Ovary (tissue), 9 donors: Measurements from ENCODE around the gene EXOSC5. TPM values are rescaled to one million over a fixed set of nuclear protein-coding genes. Genes with fewer than 3 reads are reported as not detected.

ENCODE experiments used
- DNase-seq, 5 donors: peaks; one replicate each; pipeline ENCODE4 v3.0.0-alpha.2; 2019 to 2020
- H3K27ac ChIP-seq, 2 donors: fragments of 200-600 bp; one replicate each; pipeline versions ENCODE4 v1.5.1 to v1.8.0; 2019 to 2022
- H3K27me3 ChIP-seq: fragments of 200-600 bp; one replicate; pipeline ENCODE4 v1.8.0; 2022
- H3K36me3 ChIP-seq: fragments of 200-600 bp; sonication (generic); one replicate; pipeline ENCODE4 v1.5.1; 2019
- H3K4me1 ChIP-seq: one replicate; pipeline ENCODE4 v1.8.1; 2013; ENCODE audit warnings: mild to moderate bottlenecking, moderate library complexity; ENCODE audit not compliant: insufficient read depth
- H3K4me3 ChIP-seq: fragments of 200-600 bp; sonication (generic); one replicate; pipeline ENCODE4 v1.5.1; 2017
- H3K9me3 ChIP-seq, 2 donors: fragments of 200-600 bp in 1 of 2; sonication (generic) in 1 of 2; one replicate each; pipeline versions ENCODE4 v1.5.1 to v1.8.1; 2013 to 2019; ENCODE audit warnings: mild to moderate bottlenecking in 1 of 2, moderate library complexity in 1 of 2
- EP300 ChIP-seq: sonication (generic); formaldehyde crosslinking; IDR thresholded peaks from one replicate; pipeline ENCODE4 v1.6.1; 2017; ENCODE audit warnings: antibody characterized with exemption
- POLR2A ChIP-seq: fragments of 450-650 bp; IDR thresholded peaks from one replicate; pipeline ENCODE4 v1.6.1; 2017; ENCODE audit warnings: antibody characterized with exemption, mild to moderate bottlenecking, moderate library complexity
- WGBS, 3 donors: extraction: QIAGEN DNeasy Blood & Tissue Kit in 1 of 3; methylation state at CpG; one replicate each; pipeline versions ENCODE4 v1.1.5 to v1.1.7; 2013 to 2017; 5-methylcytosine and 5-hydroxymethylcytosine counted together
- intact Hi-C, 4 donors: fragments of 100-400 bp; cut with DNase I; formaldehyde crosslinking; loops; one replicate each; pipeline versions ENCODE4 v1.11.0 to v1.15.1; 2022 to 2023
- polyA plus RNA-seq, 2 donors: library from polyadenylated mRNA; stranded (reverse); fragments of 200-250 nt in 1 of 2; fragments of 350-450 nt in 1 of 2; fragmentation: Illumina TruSeq in 1 of 2; extraction: RNeasy Lipid Tissue Mini Kit (QIAGEN cat#74804) in 1 of 2; gene quantifications; one replicate each; pipeline ENCODE4 v1.2.3, GENCODE V29; 2013 to 2014
- total RNA-seq, 7 donors: library from RNA; depleted of rRNA in 2 of 7; stranded (reverse); fragments of >200 nt in 2 of 7; fragmentation: NEBNext Ultra II Directional in 3 of 7; extraction: Animal tissue kit (Norgen Biotek cat#: 25700) in 3 of 7; gene quantifications; one replicate each; pipeline versions ENCODE4 v1.1.0 to v1.2.4, GENCODE V29; 2016 to 2023
- TF ChIP-seq, protein P1 (sequence below), 3 donors: fragments of 450-650 bp in 2 of 3; fragments of 200-600 bp in 1 of 3; IDR thresholded peaks; one replicate each; pipeline versions ENCODE4 v1.5.1 to v1.8.0; 2016 to 2022; ENCODE audit warnings: antibody characterized with exemption in 3 of 3, mild to moderate bottlenecking in 1 of 3
- donor health status: DM: no; HTN: no; CAD: no; lungs with moderate emphysema.
- donor health status: DM: no; HTN: no; CAD: no.
- donor health status: Bipolar disorder and iron deficiency.
- donor health status: DM: yes; HTN: yes; CAD: no.
- donor health status: DM: no; HTN: no; CAD: no.
- donor health status: DM: yes; HTN: yes; CAD: no.

Gene EXOSC5
- total and polyA plus RNA-seq, 9 donors, result 1.5 to 25.0 (median 13.8) TPM

DNA sequence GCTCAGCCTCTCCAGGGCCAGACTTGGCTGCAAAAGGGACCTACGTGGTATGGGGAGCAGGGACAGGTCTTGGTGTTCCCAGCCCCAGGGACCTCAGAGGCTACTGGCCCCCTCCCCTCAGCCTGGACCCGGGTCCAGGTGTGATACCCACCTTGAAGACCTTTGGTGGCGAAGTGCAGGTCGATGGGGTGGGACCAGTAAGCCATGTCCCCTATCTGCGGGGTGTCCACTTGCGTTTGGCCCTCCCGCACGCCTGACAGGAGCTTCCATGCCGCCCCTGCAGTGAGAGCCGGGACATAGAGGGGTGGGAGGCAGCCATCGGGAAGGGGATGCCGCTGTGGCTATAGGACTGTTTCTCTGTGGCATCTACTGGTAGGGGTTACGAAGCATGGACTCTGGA is 39.4 kb downstream of the EXOSC5 start:
- Histone ChIP-seq H3K36me3 (no peaks in the 10 kb centered on the region), H3K27me3 (no peaks in the 10 kb centered on the region), H3K9me3 (no peaks in the 10 kb centered on the region), H3K27ac (no peak overlapping the region), H3K4me3 (no peak overlapping the region), H3K4me1 (peaks cover 4% of the 10 kb centered on the region)
- WGBS, 3 donors, result 90 to 92% (median 90%) methylated on average over 13 of the region's 13 CpGs
- no peak for DNase-seq
- TF ChIP-seq EP300 (no peak), POLR2A (no peak)
- TF ChIP-seq, protein P1, sequence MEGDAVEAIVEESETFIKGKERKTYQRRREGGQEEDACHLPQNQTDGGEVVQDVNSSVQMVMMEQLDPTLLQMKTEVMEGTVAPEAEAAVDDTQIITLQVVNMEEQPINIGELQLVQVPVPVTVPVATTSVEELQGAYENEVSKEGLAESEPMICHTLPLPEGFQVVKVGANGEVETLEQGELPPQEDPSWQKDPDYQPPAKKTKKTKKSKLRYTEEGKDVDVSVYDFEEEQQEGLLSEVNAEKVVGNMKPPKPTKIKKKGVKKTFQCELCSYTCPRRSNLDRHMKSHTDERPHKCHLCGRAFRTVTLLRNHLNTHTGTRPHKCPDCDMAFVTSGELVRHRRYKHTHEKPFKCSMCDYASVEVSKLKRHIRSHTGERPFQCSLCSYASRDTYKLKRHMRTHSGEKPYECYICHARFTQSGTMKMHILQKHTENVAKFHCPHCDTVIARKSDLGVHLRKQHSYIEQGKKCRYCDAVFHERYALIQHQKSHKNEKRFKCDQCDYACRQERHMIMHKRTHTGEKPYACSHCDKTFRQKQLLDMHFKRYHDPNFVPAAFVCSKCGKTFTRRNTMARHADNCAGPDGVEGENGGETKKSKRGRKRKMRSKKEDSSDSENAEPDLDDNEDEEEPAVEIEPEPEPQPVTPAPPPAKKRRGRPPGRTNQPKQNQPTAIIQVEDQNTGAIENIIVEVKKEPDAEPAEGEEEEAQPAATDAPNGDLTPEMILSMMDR (IDR thresholded peaks at IDR 0.05), result no peak
- intact Hi-C loops, result no loop called here

DNA sequence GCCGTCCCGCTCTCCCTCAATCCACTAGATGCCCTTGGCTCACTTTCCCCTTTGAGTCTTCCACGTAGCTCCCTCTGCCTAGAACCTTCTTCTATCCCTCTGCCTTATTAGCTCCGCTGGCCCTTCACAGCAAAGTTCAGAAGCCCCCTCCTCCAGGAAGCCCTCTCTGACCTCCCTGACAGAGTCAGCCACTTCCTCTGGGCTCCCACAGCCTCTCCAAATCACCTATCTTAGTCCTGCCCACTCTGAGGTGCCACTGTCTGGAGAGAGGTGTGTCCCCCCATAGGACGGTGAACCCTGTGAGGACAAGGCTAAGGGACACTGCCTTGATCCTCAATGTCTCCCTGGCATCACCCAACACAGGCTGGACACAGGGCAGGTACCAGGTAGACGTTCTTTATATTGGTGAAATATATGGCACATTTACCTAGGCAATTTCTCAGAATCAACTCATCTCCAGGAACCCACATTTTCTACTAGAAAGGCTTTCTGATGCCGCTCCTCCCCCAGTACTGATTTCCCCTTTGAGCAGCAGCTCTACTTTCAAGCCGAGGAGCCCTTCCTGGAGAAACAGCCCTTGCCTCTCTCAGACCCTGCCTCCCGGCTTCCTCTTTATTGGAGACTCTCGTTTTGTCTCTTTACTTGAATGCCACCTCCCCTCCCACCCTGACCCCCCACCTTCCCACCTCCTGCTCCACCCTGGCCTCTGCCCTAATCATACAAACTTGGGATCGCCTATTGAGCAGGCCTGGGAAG is 40.0 kb downstream of the EXOSC5 start:
- H3K36me3 ChIP-seq, result no peaks in the 10 kb centered on the region
- no peak for TF ChIP-seq POLR2A
- no peak for TF ChIP-seq EP300
- TF ChIP-seq, protein P1 (IDR thresholded peaks at IDR 0.05), result no peak
- no peak overlapping the region for H3K4me3 ChIP-seq
- no peaks in the 10 kb centered on the region for H3K9me3 ChIP-seq
- intact Hi-C loops, result no loop called here
- WGBS, 3 donors, result 84 to 91% (median 87%) methylated on average over 11 of the region's 11 CpGs
- H3K4me1 ChIP-seq, result peaks cover 7% of the 10 kb centered on the region
- no peak overlapping the region for H3K27ac ChIP-seq
- no peak for DNase-seq
- H3K27me3 ChIP-seq, result no peaks in the 10 kb centered on the region

DNA sequence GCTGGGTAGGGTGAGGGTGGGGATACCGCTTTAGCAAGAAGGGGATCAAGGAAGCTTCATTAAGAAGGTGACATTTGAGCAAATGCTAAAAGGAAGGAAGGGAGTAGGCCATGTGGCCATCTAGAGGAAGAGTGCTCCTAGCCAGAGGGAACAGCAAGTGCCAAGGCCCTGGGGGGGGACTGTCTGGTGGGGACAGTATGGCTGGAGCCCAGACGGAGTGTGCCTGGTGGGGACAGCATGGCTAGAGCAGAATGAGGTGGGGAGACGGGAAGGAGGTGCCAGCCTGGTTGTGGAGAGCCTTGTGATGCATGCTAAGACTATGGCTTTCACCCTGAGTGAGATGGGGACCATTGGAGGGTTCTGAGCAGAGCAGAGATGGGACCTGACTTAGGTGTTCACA is 41.4 kb downstream of the EXOSC5 start:
- Histone ChIP-seq H3K9me3 (no peaks in the 10 kb centered on the region), H3K36me3 (no peaks in the 10 kb centered on the region), H3K27me3 (no peaks in the 10 kb centered on the region), H3K4me3 (no peak overlapping the region), H3K27ac (no peak overlapping the region), H3K4me1 (peaks cover 10% of the 10 kb centered on the region)
- DNase-seq, result no peak
- WGBS, 3 donors, result 78 to 90% (median 88%) methylated on average over 3 of the region's 3 CpGs
- intact Hi-C loops, result no loop called here
- TF ChIP-seq POLR2A (no peak), EP300 (no peak)
- TF ChIP-seq, protein P1 (IDR thresholded peaks at IDR 0.05), result no peak

DNA sequence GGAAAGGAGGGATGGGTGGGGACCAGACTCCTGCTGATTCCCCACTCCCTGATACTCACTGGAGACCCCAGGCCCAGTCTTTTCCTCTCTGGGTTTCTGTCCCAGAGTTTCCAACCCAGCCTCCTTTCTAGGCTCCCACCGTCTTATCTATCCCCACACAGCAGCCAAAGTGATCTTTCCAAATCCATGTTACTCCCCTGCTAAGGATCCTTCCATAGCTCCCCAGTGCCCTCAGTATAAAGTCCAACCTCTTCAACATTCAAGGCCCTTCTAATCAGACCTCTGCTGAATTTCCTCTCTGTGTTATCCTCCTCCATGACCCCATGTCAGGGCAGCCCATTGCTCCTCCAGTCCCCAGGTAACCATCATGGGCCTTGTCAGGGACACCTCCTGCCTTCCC is 42.1 kb downstream of the EXOSC5 start:
- Histone ChIP-seq H3K27me3 (no peaks in the 10 kb centered on the region), H3K36me3 (no peaks in the 10 kb centered on the region), H3K4me1 (peaks cover 11% of the 10 kb centered on the region), H3K4me3 (no peak overlapping the region), H3K27ac (no peak overlapping the region), H3K9me3 (no peaks in the 10 kb centered on the region)
- TF ChIP-seq EP300 (no peak), POLR2A (no peak)
- TF ChIP-seq, protein P1 (IDR thresholded peaks at IDR 0.05), result no peak
- no peak for DNase-seq
- 85 to 97% (median 96%) methylated on average over 1 of the region's 1 CpG for WGBS, 3 donors
- intact Hi-C loops, result no loop called here
